ENCODE data around the gene DCAF6.

The DCAF6 gene

DNA sequence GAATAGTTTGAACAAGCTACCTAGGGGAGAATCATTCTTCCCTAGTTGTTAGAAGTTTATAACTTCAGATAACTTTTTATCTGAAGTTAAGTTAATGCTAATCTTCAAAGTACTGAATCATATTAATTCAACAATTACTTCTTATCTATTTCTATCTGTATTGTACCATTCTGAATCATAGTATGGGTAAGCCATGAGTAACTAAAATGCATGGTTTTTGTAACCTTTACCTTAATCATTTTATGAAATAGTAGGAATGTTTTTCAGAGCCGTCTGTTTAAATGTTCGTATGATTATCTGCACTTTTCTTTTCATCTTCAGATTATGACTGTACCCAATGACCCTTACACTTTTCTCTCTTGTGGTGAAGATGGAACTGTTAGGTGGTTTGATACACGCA is 50.7 kb downstream of the DCAF6 start:
- Histone ChIP-seq H3K36me3 (replicated peaks; ENCODE audit: low read depth, low read length) (no peaks in the 10 kb centered on the region), H3K79me2 (ENCODE audit: low read length) (0 out of 2 replicates have a peak, but pooled peaks cover 2% of the 10 kb centered on the region), H4K20me1 (ENCODE audit: insufficient read depth, low read length) (no peaks in the 10 kb centered on the region), H3K27me3 (ENCODE audit: low read depth, low read length) (no peaks in the 10 kb centered on the region), H3K9ac (ENCODE audit: low read length) (no peak overlapping the region), H3K4me2 (ENCODE audit: low read length) (no peak overlapping the region), H3K4me1 (ENCODE audit: low read length) (no peaks in the 10 kb centered on the region), H3K27ac (ENCODE audit: low read length) (no peak overlapping the region), H3K9me3 (ENCODE audit: insufficient read depth, low read length) (no peaks in the 10 kb centered on the region), H2AFZ (ENCODE audit: low read depth, low read length) (no peak overlapping the region), H3K4me3 (ENCODE audit: low read length) (no peak overlapping the region)
- no peak for TF ChIP-seq EZH2phosphoT487 (IDR thresholded peaks at IDR 0.05; ENCODE audit: low read depth)
- TF ChIP-seq, protein P1, sequence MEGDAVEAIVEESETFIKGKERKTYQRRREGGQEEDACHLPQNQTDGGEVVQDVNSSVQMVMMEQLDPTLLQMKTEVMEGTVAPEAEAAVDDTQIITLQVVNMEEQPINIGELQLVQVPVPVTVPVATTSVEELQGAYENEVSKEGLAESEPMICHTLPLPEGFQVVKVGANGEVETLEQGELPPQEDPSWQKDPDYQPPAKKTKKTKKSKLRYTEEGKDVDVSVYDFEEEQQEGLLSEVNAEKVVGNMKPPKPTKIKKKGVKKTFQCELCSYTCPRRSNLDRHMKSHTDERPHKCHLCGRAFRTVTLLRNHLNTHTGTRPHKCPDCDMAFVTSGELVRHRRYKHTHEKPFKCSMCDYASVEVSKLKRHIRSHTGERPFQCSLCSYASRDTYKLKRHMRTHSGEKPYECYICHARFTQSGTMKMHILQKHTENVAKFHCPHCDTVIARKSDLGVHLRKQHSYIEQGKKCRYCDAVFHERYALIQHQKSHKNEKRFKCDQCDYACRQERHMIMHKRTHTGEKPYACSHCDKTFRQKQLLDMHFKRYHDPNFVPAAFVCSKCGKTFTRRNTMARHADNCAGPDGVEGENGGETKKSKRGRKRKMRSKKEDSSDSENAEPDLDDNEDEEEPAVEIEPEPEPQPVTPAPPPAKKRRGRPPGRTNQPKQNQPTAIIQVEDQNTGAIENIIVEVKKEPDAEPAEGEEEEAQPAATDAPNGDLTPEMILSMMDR (IDR thresholded peaks at IDR 0.05; ENCODE audit: low read depth, low read length), result no peak

DNA sequence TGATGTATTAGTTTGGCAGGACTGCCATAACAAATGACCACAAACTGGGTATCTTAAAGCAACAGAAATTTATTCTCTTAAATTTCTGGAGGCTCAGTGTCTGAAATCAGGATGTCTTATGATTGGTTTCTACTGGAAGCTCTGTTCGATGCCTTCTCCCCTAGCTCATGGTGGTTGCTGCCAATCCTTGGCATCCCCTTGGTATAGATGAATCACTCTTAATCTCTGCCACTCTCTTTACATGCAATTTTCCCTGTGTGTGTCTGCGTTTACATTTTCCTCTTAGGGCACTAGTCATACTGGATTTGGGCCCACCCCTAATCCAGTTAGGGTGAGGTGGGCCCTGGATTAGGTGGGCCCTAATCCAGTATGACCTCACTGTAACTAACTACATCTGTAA is 55.1 kb downstream of the DCAF6 start:
- Histone ChIP-seq H3K4me3 (ENCODE audit: low read length) (no peak overlapping the region), H3K79me2 (ENCODE audit: low read length) (no peaks in the 10 kb centered on the region), H3K36me3 (replicated peaks; ENCODE audit: low read depth, low read length) (peaks cover 6% of the 10 kb centered on the region), H3K4me1 (ENCODE audit: low read length) (peaks cover 22% of the 10 kb centered on the region), H3K9me3 (ENCODE audit: insufficient read depth, low read length) (no peaks in the 10 kb centered on the region), H4K20me1 (ENCODE audit: insufficient read depth, low read length) (no peaks in the 10 kb centered on the region), H3K27me3 (ENCODE audit: low read depth, low read length) (no peaks in the 10 kb centered on the region), H3K9ac (ENCODE audit: low read length) (no peak overlapping the region), H3K4me2 (ENCODE audit: low read length) (no peak overlapping the region), H2AFZ (ENCODE audit: low read depth, low read length) (no peak overlapping the region), H3K27ac (ENCODE audit: low read length) (no peak overlapping the region)
- TF ChIP-seq, protein P1 (IDR thresholded peaks at IDR 0.05; ENCODE audit: low read depth, low read length), result no peak
- no peak for TF ChIP-seq EZH2phosphoT487 (IDR thresholded peaks at IDR 0.05; ENCODE audit: low read depth)

DNA sequence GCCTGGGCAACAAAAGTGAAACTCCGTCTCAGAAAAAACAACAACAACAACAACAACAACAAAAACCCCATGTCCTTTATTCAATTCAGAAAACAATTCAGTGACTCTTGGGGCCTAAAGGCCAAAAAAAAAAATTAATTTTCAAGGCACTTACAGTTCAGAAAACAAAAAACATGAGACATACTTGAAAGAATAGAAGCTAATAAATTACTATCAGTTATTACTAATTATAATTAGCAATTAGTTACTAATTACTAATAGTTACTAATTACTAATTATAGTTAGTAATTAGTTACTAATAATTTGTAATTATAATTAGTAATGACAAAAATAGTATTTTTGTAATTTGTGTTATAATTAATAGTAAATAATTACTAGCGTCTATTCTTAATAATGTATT is 57.2 kb downstream of the DCAF6 start:
- H3K4me3 ChIP-seq (ENCODE audit: low read length), result no peak overlapping the region
- peaks cover 6% of the 10 kb centered on the region for H3K36me3 ChIP-seq (replicated peaks; ENCODE audit: low read depth, low read length)
- TF ChIP-seq, protein P1 (IDR thresholded peaks at IDR 0.05; ENCODE audit: low read depth, low read length), result no peak
- TF ChIP-seq EZH2phosphoT487 (IDR thresholded peaks at IDR 0.05; ENCODE audit: low read depth), result no peak
- no peaks in the 10 kb centered on the region for H3K9me3 ChIP-seq (ENCODE audit: insufficient read depth, low read length)
- no peak overlapping the region for H3K27ac ChIP-seq (ENCODE audit: low read length)
- H3K4me1 ChIP-seq (ENCODE audit: low read length), result peaks cover 25% of the 10 kb centered on the region
- H3K27me3 ChIP-seq (ENCODE audit: low read depth, low read length), result no peaks in the 10 kb centered on the region
- H3K9ac ChIP-seq (ENCODE audit: low read length), result no peak overlapping the region
- no peak overlapping the region for H2AFZ ChIP-seq (ENCODE audit: low read depth, low read length)
- H3K79me2 ChIP-seq (ENCODE audit: low read length), result no peaks in the 10 kb centered on the region
- H3K4me2 ChIP-seq (ENCODE audit: low read length), result no peak overlapping the region
- no peaks in the 10 kb centered on the region for H4K20me1 ChIP-seq (ENCODE audit: insufficient read depth, low read length)

DNA sequence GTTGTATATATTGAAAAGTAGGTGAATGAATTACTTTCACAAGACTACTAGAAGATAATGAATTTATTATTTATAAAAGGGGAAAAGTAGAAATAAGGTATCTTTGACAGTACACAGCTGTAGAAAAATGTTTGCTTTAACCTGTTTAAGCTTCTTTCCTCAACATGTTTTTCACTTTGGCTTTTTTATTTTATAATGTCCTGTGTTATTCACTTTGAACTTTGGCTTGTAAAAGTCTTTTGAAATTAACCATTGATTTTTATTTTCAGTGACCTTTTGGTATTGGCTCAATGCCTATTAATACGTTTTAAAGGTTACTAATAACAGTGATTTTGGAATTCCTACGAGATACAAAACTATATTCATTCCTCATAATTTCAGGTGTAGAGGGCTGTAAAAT is 58.1 kb downstream of the DCAF6 start:
- TF ChIP-seq, protein P1 (IDR thresholded peaks at IDR 0.05; ENCODE audit: low read depth, low read length), result no peak
- TF ChIP-seq EZH2phosphoT487 (IDR thresholded peaks at IDR 0.05; ENCODE audit: low read depth), result no peak
- no peaks in the 10 kb centered on the region for H3K27me3 ChIP-seq (ENCODE audit: low read depth, low read length)
- no peaks in the 10 kb centered on the region for H4K20me1 ChIP-seq (ENCODE audit: insufficient read depth, low read length)
- peaks cover 25% of the 10 kb centered on the region for H3K4me1 ChIP-seq (ENCODE audit: low read length)
- H3K4me2 ChIP-seq (ENCODE audit: low read length), result peak overlapping the region; percentile 4; the same call in 1 of the 2 replicates
- no peaks in the 10 kb centered on the region for H3K79me2 ChIP-seq (ENCODE audit: low read length)
- H3K27ac ChIP-seq (ENCODE audit: low read length), result no peak overlapping the region
- H2AFZ ChIP-seq (ENCODE audit: low read depth, low read length), result no peak overlapping the region
- no peak overlapping the region for H3K4me3 ChIP-seq (ENCODE audit: low read length)
- no peaks in the 10 kb centered on the region for H3K9me3 ChIP-seq (ENCODE audit: insufficient read depth, low read length)
- peaks cover 6% of the 10 kb centered on the region for H3K36me3 ChIP-seq (replicated peaks; ENCODE audit: low read depth, low read length)
- H3K9ac ChIP-seq (ENCODE audit: low read length), result no peak overlapping the region
